ENCODE data around the gene SRI.
A peak's percentile ranks its signal among the peaks of the same experiment; 100 is the strongest.

The SRI gene

DNA sequence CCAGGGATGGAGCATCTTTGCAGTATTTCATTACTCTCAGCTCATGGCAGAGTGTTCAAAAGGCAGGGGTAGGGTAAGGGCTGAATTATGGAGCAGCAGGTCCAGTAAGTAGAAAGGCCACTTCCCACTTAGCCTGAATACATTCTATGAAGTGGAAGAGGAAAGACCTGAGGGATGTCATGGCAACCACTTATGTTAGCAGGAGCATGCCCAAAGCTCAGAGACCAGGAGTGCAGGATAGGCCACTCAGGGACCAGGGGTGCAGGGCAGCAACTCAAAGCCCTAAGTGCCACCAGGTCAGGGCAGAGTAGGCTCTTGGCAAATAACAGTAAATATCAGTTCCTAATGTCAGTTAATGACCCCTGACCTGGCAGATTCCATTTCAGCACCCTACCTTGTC, 3.6 kb downstream of the SRI start:
- peaks cover 50% of the 10 kb centered on the region for H3K36me3 ChIP-seq (ENCODE audit: insufficient read depth, low read length)
- peaks cover 42% of the 10 kb centered on the region for H3K4me1 ChIP-seq (ENCODE audit: insufficient read depth, low read length)
- H2AFZ ChIP-seq (ENCODE audit: low read depth, low read length), result no peak overlapping the region
- H3K4me3 ChIP-seq (ENCODE audit: low read depth in 1 of 2, low read length in 2 of 2), result peak overlapping the region in 1 of 2 experiments; percentile 5; a peak in 1 of 4 replicates
- H3K4me2 ChIP-seq (ENCODE audit: insufficient read depth, low read length), result peak overlapping the region; percentile 17; the same call in 1 of the 2 replicates
- TF ChIP-seq EZH2 (IDR thresholded peaks at IDR 0.05; ENCODE audit: borderline replicate concordance, low read depth, low read length, severe bottlenecking), result no peak
- TF ChIP-seq, protein P1, sequence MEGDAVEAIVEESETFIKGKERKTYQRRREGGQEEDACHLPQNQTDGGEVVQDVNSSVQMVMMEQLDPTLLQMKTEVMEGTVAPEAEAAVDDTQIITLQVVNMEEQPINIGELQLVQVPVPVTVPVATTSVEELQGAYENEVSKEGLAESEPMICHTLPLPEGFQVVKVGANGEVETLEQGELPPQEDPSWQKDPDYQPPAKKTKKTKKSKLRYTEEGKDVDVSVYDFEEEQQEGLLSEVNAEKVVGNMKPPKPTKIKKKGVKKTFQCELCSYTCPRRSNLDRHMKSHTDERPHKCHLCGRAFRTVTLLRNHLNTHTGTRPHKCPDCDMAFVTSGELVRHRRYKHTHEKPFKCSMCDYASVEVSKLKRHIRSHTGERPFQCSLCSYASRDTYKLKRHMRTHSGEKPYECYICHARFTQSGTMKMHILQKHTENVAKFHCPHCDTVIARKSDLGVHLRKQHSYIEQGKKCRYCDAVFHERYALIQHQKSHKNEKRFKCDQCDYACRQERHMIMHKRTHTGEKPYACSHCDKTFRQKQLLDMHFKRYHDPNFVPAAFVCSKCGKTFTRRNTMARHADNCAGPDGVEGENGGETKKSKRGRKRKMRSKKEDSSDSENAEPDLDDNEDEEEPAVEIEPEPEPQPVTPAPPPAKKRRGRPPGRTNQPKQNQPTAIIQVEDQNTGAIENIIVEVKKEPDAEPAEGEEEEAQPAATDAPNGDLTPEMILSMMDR (IDR thresholded peaks at IDR 0.05; ENCODE audit: borderline replicate concordance, extremely low read depth, low read length, poor library complexity, severe bottlenecking), result no peak
- H3K9ac ChIP-seq (ENCODE audit: low read depth, low read length), result no peak overlapping the region
- ATAC-seq (ENCODE audit: insufficient read depth, low read depth) (no peak), DNase-seq (no peak)
- H4K20me1 ChIP-seq (ENCODE audit: insufficient read depth, low read length), result peaks cover 14% of the 10 kb centered on the region
- no peaks in the 10 kb centered on the region for H3K9me3 ChIP-seq (ENCODE audit: insufficient read depth, low read length, severe bottlenecking)
- H3K79me2 ChIP-seq (ENCODE audit: insufficient read depth, low read length), result peaks cover 82% of the 10 kb centered on the region
- H3K27ac ChIP-seq (ENCODE audit: low read length), result no peak overlapping the region
- no peaks in the 10 kb centered on the region for H3K27me3 ChIP-seq (ENCODE audit: insufficient read depth, low read length, poor library complexity)

DNA sequence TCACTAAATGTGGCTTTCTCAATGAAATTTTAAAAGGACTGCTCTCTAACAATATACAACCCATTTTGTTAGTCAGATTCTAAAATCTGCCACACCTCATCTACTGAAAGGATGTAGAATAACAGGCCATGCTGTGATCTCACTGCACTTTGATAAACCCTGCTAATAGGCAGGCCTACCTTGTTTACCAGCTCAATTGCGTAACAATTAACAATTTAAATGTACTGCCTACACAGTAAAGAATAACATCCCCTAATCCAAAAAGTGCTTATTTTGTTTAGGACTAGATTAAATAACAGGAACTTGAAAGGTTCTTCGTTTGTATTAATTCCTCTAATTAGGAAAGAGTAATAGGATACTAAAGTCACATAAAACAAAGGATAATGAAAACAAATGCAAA, 4.5 kb downstream of the SRI start:
- Histone ChIP-seq H3K27ac (ENCODE audit: low read length) (no peak overlapping the region), H3K4me2 (ENCODE audit: insufficient read depth, low read length) (no peak overlapping the region)
- ATAC-seq (ENCODE audit: insufficient read depth, low read depth), result no peak

DNA sequence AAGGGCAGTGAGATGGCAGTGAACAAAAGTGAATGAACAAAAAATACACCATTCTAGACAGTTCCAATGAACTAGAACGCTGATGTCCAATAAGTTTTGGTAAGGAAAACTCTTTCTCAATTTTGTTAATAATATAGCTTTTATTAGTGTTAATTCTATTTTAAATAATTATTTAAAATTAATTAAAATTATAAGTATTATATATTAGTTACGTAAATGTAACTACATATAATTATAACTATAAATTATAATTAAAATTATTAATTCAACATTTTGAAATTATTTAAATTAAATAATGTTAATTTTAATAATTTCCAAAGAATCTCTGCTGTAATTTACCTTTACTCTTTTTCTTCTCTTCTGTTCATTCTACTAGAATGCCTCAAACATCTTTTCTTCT, 5.4 kb downstream of the SRI start:
- Histone ChIP-seq H4K20me1 (ENCODE audit: insufficient read depth, low read length) (peaks cover 14% of the 10 kb centered on the region), H3K79me2 (ENCODE audit: insufficient read depth, low read length) (peaks cover 71% of the 10 kb centered on the region), H3K27me3 (ENCODE audit: insufficient read depth, low read length, poor library complexity) (no peaks in the 10 kb centered on the region), H3K9me3 (ENCODE audit: insufficient read depth, low read length, severe bottlenecking) (no peaks in the 10 kb centered on the region), H3K4me2 (ENCODE audit: insufficient read depth, low read length) (no peak overlapping the region), H3K27ac (ENCODE audit: low read length) (no peak overlapping the region), H3K4me3 (ENCODE audit: low read depth in 1 of 2, low read length in 2 of 2) (no peak overlapping the region), H2AFZ (ENCODE audit: low read depth, low read length) (no peak overlapping the region), H3K9ac (ENCODE audit: low read depth, low read length) (no peak overlapping the region), H3K4me1 (ENCODE audit: insufficient read depth, low read length) (peaks cover 32% of the 10 kb centered on the region), H3K36me3 (ENCODE audit: insufficient read depth, low read length) (peaks cover 65% of the 10 kb centered on the region)
- DNase-seq (no peak), ATAC-seq (ENCODE audit: insufficient read depth, low read depth) (no peak)
- TF ChIP-seq, protein P1 (IDR thresholded peaks at IDR 0.05; ENCODE audit: borderline replicate concordance, extremely low read depth, low read length, poor library complexity, severe bottlenecking), result no peak
- TF ChIP-seq EZH2 (IDR thresholded peaks at IDR 0.05; ENCODE audit: borderline replicate concordance, low read depth, low read length, severe bottlenecking), result no peak

More for the DNA sequence above, 4.5 kb downstream of the SRI start:
- Histone ChIP-seq H3K79me2 (ENCODE audit: insufficient read depth, low read length) (peaks cover 79% of the 10 kb centered on the region), H3K4me3 (ENCODE audit: low read depth in 1 of 2, low read length in 2 of 2) (no peak overlapping the region), H4K20me1 (ENCODE audit: insufficient read depth, low read length) (peaks cover 14% of the 10 kb centered on the region), H3K9ac (ENCODE audit: low read depth, low read length) (no peak overlapping the region), H3K36me3 (ENCODE audit: insufficient read depth, low read length) (peaks cover 57% of the 10 kb centered on the region), H3K9me3 (ENCODE audit: insufficient read depth, low read length, severe bottlenecking) (no peaks in the 10 kb centered on the region), H2AFZ (ENCODE audit: low read depth, low read length) (no peak overlapping the region), H3K4me1 (ENCODE audit: insufficient read depth, low read length) (peaks cover 32% of the 10 kb centered on the region), H3K27me3 (ENCODE audit: insufficient read depth, low read length, poor library complexity) (no peaks in the 10 kb centered on the region)
- TF ChIP-seq EZH2 (IDR thresholded peaks at IDR 0.05; ENCODE audit: borderline replicate concordance, low read depth, low read length, severe bottlenecking), result no peak
- TF ChIP-seq, protein P1 (IDR thresholded peaks at IDR 0.05; ENCODE audit: borderline replicate concordance, extremely low read depth, low read length, poor library complexity, severe bottlenecking), result no peak
- DNase-seq, result no peak

DNA sequence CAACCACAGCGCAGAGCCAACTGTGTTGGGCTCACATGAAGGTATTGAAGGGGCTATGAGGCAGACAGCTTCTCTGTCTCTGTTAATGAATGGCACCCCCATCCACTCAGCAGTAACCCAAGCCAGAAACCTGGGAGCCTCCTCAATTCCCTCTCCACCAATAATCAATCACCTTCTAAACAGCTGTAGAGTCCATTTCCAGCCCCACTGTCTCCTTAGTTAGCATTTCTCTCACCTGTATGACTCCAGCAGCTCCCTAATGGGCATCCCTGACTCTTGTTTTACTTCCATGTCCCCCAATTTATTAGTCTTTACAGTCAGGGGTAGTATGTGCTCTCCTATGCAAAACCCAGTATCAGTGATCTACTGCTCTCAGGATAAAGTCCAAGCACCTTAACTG, 6.9 kb downstream of the SRI start:
- Histone ChIP-seq H4K20me1 (ENCODE audit: insufficient read depth, low read length) (peaks cover 11% of the 10 kb centered on the region), H3K4me3 (ENCODE audit: low read depth in 1 of 2, low read length in 2 of 2) (no peak overlapping the region), H3K4me2 (ENCODE audit: insufficient read depth, low read length) (no peak overlapping the region), H3K9ac (ENCODE audit: low read depth, low read length) (no peak overlapping the region), H3K9me3 (ENCODE audit: insufficient read depth, low read length, severe bottlenecking) (no peaks in the 10 kb centered on the region), H3K36me3 (ENCODE audit: insufficient read depth, low read length) (peaks cover 78% of the 10 kb centered on the region), H2AFZ (ENCODE audit: low read depth, low read length) (no peak overlapping the region), H3K79me2 (ENCODE audit: insufficient read depth, low read length) (peaks cover 56% of the 10 kb centered on the region), H3K27me3 (ENCODE audit: insufficient read depth, low read length, poor library complexity) (no peaks in the 10 kb centered on the region), H3K27ac (ENCODE audit: low read length) (no peak overlapping the region), H3K4me1 (ENCODE audit: insufficient read depth, low read length) (peaks cover 20% of the 10 kb centered on the region)
- TF ChIP-seq, protein P1 (IDR thresholded peaks at IDR 0.05; ENCODE audit: borderline replicate concordance, extremely low read depth, low read length, poor library complexity, severe bottlenecking), result no peak
- no peak for TF ChIP-seq EZH2 (IDR thresholded peaks at IDR 0.05; ENCODE audit: borderline replicate concordance, low read depth, low read length, severe bottlenecking)
- no peak for ATAC-seq (ENCODE audit: insufficient read depth, low read depth)
- no peak for DNase-seq
